BJ (cell line): ENCODE data around the gene MAPK11. TPM values are rescaled to one million over a fixed set of nuclear protein-coding genes. Genes with fewer than 3 reads are reported as not detected.

Experiments used
- CTCF ChIA-PET: fragments of 350-600 bp; formaldehyde crosslinking; extraction: SDS; loops from one replicate; lab custom pipeline; 2021; ENCODE audit warnings: antibody characterized with exemption, inconsistent platforms; lab: Yijun Ruan, JAX
- POLR2A ChIA-PET: fragments of 300-600 bp; sonication (Branson Sonifier 250); formaldehyde crosslinking; extraction: SDS; loops from one replicate; lab custom pipeline; 2021; ENCODE audit warnings: antibody characterized with exemption; lab: Charles Lee
- DNase-seq: peaks from one replicate; pipeline ENCODE4 v3.0.0-alpha.2; 2011; ENCODE audit warnings: low read depth
- H3K27me3 ChIP-seq: 2 replicates; pipeline ENCODE4 v1.6.0; 2011; ENCODE audit warnings: low read length; ENCODE audit not compliant: control insufficient read depth, insufficient read depth
- H3K36me3 ChIP-seq: 2 replicates; pipeline ENCODE4 v1.5.1; 2011; ENCODE audit warnings: low read length; ENCODE audit not compliant: control insufficient read depth, insufficient read depth
- H3K4me3 ChIP-seq: 2 replicates; pipeline ENCODE4 v1.5.1; 2011; ENCODE audit warnings: low read depth, mild to moderate bottlenecking, control low read depth, low read length
- CTCF ChIP-seq: IDR thresholded peaks from 2 replicates; pipeline ENCODE4 v1.5.1; 2011; ENCODE audit warnings: low read depth, mild to moderate bottlenecking, control low read depth, inconsistent platforms, low read length, moderate library complexity; ENCODE audit not compliant: insufficient read depth
- polyA plus RNA-seq: library from polyadenylated mRNA; depleted of rRNA; stranded (reverse); fragments of >200 nt; gene quantifications from 2 replicates; pipeline ENCODE4 v1.2.3, GENCODE V29; 2011

Gene MAPK11
- polyA plus RNA-seq, 1 experiment: 19.6 TPM

- Histone ChIP-seq H3K27me3 (no peaks in the 10 kb centered on the region), H3K36me3 (peaks cover 27% of the 10 kb centered on the region), H3K4me3 (no peak overlapping the region)
- DNase-seq: no peak
- TF ChIP-seq CTCF: no peak
- ChIA-PET CTCF (interaction anchor here (1.0 to 4.7 kb wide), 3 partner anchors 9 to 26 kb away, joined by 4 to 20 read pairs (median 17); partner anchors contain the start of gene DENND6B), POLR2A (interaction anchor here (1.2 kb wide), 1 partner anchor 9 kb away, joined by 3 read pairs; no protein-coding TSS in a partner anchor)
These were observed 31.9 kb upstream of the MAPK11 start for GRCh38 chr22:50302041-50302541.

DNA sequence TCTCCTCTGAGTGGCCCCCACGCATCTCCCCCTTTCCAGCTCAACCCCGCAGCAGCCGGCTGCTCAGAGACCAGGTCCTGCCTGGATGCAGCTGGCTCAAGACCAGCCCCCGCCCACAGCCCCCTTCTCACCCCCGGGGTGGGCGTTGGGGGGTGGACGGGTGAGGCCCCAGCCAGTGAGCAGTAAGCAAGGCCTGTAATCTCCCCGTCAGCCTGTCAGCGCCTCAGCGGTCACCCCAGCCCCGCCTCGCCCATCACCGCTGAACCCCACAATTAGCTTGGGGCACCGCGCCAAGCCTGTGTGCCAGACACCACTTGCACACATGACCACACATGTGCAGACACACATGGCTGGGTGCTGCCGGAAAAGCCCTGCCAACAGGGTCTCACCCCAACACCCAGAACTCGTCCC is 31.4 kb upstream of the MAPK11 start:
- Histone ChIP-seq H3K4me3 (no peak overlapping the region), H3K27me3 (no peaks in the 10 kb centered on the region), H3K36me3 (peaks cover 29% of the 10 kb centered on the region)
- ChIA-PET CTCF (interaction anchor here (1.0 to 2.4 kb wide), 2 partner anchors 25 kb away, joined by 4 to 17 read pairs; partner anchors contain the start of gene DENND6B), POLR2A (interaction anchor here (1.2 kb wide), 1 partner anchor 8 kb away, joined by 3 read pairs; no protein-coding TSS in a partner anchor)
- DNase-seq: no peak
- TF ChIP-seq CTCF: no peak

DNA sequence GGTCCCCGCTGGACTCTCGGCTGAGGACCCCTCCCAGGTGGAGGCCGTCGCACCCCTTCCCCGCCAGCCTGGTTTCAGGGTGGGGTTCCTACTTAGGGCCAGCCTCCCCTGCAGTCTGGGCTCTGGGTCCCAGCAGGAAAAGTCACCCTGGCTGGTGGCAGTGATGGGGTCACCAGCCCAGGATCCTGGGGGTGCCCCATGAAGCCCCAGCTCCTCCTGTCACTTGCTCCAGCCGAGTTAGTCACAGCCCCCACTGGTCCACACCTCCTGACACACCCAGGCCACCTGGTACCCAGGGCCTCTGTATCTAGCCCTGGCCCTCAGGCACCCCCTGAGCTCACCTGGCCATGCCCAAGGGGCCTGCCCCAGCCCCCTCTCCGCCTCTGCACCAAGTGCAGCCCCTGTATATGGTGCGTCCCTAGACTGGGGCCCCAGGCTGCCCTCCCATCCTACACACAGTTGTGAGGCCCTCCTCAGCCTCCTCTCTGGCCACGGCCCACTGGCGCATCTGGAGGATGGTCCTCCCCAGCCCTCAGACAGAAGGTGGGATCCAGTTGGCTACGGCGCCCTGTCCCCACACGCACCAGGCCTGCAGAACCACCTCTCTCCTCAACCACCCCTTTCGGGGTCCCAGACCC is 30.6 kb upstream of the MAPK11 start:
- no peaks in the 10 kb centered on the region for H3K27me3 ChIP-seq
- no peak for DNase-seq
- TF ChIP-seq CTCF: no peak
- H3K4me3 ChIP-seq: peak overlapping the region; percentile 41
- POLR2A ChIA-PET: interaction anchor here (1.2 kb wide), 1 partner anchor 8 kb away, joined by 3 read pairs; no protein-coding TSS in a partner anchor
- peaks cover 27% of the 10 kb centered on the region for H3K36me3 ChIP-seq
- CTCF ChIA-PET: interaction anchor here (2.4 kb wide), 1 partner anchor 24 kb away, joined by 17 read pairs; no protein-coding TSS in a partner anchor

- ChIA-PET POLR2A (no interaction called here), CTCF (interaction anchor here (1.9 kb wide), 1 partner anchor 23 kb away, joined by 6 read pairs; no protein-coding TSS in a partner anchor)
- TF ChIP-seq CTCF: no peak
- peaks cover 22% of the 10 kb centered on the region for H3K36me3 ChIP-seq
- DNase-seq: no peak
- no peaks in the 10 kb centered on the region for H3K27me3 ChIP-seq
- peak overlapping the region; percentile 41 for H3K4me3 ChIP-seq
These were observed 29.8 kb upstream of the MAPK11 start for GRCh38 chr22:50299785-50300619.
